HL-60 (cell line): ENCODE measurements around the gene RALGPS2.

ENCODE experiments used
- DNase-seq, 2 experiments: peaks; one replicate each; pipeline ENCODE4 v3.0.0-alpha.2; 2010 to 2020; ENCODE audit warnings: low read depth in 1 of 2, low spot score in 1 of 2
- H3K27ac ChIP-seq: fragments of 250-450 bp; sonication (Bioruptor Pico); replicated peaks from 2 replicates; pipeline ENCODE4 v1.5.1; 2020; ENCODE audit warnings: mild to moderate bottlenecking, moderate library complexity
- H3K27me3 ChIP-seq: fragments of 250-450 bp; sonication (Bioruptor Pico); 2 replicates; pipeline ENCODE4 v1.5.1; 2021; ENCODE audit warnings: mild to moderate bottlenecking, moderate library complexity; ENCODE audit not compliant: insufficient read depth, poor library complexity, severe bottlenecking
- H3K4me3 ChIP-seq: replicated peaks from 2 replicates; pipeline ENCODE4 v1.5.1; 2011; ENCODE audit warnings: mild to moderate bottlenecking, control low read depth, low read length; ENCODE audit not compliant: insufficient read depth
- GABPA ChIP-seq: IDR thresholded peaks from 2 replicates; pipeline ENCODE4 v1.6.1; 2012; ENCODE audit warnings: low read depth
- POLR2AphosphoS5 ChIP-seq: IDR thresholded peaks from 2 replicates; pipeline ENCODE4 v1.6.1; 2012; ENCODE audit warnings: low read depth
- SPI1 ChIP-seq: IDR thresholded peaks from 2 replicates; pipeline ENCODE4 v1.6.1; 2012; ENCODE audit warnings: low read depth, mild to moderate bottlenecking, borderline replicate concordance
- TF ChIP-seq, protein P1 (sequence below): IDR thresholded peaks from one replicate; pipeline ENCODE4 v1.5.1; 2011; ENCODE audit warnings: low read length, control low read depth, inconsistent platforms; ENCODE audit not compliant: insufficient read depth
- TF ChIP-seq, protein P2 (sequence below): IDR thresholded peaks from 2 replicates; pipeline ENCODE4 v1.6.1; 2012; ENCODE audit warnings: low read depth; ENCODE audit not compliant: insufficient replicate concordance

RALGPS2 gene

DNA sequence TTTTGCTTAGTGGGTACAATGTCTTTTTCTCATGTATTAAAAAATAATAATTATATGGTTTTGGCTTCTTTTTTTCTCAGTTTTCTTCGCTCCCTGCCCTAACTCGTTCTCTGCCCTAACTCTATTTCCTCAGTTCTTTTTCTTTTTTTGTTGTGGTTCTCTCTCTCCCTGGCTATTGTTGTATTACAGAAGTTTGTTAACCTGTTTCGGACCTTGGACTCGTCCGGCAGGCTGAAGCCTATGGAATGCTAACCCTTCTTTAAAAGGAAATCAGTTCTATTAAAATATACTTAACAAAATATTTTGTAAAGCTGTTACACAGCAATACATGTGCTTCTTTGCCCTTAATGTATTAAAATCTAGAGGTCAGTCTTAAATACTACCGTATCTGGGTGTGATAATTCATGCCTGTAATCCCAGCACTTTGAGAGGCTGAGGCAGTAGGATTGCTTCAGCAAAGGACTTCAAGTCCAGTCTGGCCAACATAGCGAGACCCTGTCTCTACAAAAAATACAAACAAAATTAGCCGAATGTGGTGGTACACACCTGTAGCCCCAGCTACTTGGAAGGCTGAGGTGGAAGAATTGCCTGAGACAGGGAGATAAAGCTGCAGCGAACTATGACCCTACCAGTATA, 81.7 kb downstream of the RALGPS2 start:
- Histone ChIP-seq H3K27me3 (no peaks in the 10 kb centered on the region), H3K27ac (no peak overlapping the region), H3K4me3 (no peak overlapping the region)
- no peak for DNase-seq
- TF ChIP-seq, protein P1, sequence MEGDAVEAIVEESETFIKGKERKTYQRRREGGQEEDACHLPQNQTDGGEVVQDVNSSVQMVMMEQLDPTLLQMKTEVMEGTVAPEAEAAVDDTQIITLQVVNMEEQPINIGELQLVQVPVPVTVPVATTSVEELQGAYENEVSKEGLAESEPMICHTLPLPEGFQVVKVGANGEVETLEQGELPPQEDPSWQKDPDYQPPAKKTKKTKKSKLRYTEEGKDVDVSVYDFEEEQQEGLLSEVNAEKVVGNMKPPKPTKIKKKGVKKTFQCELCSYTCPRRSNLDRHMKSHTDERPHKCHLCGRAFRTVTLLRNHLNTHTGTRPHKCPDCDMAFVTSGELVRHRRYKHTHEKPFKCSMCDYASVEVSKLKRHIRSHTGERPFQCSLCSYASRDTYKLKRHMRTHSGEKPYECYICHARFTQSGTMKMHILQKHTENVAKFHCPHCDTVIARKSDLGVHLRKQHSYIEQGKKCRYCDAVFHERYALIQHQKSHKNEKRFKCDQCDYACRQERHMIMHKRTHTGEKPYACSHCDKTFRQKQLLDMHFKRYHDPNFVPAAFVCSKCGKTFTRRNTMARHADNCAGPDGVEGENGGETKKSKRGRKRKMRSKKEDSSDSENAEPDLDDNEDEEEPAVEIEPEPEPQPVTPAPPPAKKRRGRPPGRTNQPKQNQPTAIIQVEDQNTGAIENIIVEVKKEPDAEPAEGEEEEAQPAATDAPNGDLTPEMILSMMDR, result no peak
- TF ChIP-seq POLR2AphosphoS5 (no peak), SPI1 (no peak), GABPA (no peak)
- TF ChIP-seq, protein P2, sequence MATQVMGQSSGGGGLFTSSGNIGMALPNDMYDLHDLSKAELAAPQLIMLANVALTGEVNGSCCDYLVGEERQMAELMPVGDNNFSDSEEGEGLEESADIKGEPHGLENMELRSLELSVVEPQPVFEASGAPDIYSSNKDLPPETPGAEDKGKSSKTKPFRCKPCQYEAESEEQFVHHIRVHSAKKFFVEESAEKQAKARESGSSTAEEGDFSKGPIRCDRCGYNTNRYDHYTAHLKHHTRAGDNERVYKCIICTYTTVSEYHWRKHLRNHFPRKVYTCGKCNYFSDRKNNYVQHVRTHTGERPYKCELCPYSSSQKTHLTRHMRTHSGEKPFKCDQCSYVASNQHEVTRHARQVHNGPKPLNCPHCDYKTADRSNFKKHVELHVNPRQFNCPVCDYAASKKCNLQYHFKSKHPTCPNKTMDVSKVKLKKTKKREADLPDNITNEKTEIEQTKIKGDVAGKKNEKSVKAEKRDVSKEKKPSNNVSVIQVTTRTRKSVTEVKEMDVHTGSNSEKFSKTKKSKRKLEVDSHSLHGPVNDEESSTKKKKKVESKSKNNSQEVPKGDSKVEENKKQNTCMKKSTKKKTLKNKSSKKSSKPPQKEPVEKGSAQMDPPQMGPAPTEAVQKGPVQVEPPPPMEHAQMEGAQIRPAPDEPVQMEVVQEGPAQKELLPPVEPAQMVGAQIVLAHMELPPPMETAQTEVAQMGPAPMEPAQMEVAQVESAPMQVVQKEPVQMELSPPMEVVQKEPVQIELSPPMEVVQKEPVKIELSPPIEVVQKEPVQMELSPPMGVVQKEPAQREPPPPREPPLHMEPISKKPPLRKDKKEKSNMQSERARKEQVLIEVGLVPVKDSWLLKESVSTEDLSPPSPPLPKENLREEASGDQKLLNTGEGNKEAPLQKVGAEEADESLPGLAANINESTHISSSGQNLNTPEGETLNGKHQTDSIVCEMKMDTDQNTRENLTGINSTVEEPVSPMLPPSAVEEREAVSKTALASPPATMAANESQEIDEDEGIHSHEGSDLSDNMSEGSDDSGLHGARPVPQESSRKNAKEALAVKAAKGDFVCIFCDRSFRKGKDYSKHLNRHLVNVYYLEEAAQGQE, result no peak

DNA sequence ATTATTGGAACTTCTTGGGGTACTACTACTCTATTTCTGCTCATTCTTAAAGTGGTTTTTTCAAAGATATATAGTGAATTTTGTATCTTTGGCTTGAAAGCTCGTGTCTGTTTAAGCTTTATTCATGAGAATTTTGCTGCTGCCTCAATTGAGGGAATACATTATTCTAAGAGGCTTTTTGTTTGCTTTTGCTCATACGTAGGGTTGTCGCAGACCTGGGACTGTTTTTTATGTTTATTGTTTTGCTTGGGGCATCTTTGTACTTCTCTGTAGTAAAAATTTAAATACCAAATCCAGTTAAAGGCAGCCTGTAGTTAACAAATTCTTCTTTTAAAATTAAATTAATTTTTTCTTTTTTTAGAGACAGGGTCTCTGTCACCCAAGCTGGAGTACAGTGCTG, 83.5 kb downstream of the RALGPS2 start:
- no peak for DNase-seq
- TF ChIP-seq GABPA (no peak), SPI1 (no peak), POLR2AphosphoS5 (no peak)
- TF ChIP-seq, protein P2, result no peak
- TF ChIP-seq, protein P1, result no peak
- H3K27me3 ChIP-seq, result no peaks in the 10 kb centered on the region
- H3K27ac ChIP-seq, result no peak overlapping the region
- no peak overlapping the region for H3K4me3 ChIP-seq

DNA sequence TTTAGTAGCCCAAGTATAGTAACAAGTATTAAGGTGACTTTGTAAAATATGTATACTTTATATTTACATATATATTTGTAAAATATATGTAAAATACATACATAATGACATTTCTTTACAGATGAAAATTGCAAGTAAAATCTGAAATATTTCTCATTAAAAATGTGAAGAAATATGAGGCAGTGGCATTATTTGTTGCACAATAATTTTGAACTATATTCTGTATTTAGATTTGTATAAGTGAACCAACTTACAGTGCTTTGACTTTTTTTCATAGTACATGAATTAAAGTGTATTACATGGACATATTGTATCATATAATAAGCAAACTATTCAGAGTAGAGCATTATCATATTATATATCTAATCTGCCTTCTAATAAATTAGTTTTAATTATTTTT, 85.5 kb downstream of the RALGPS2 start:
- H3K27me3 ChIP-seq, result no peaks in the 10 kb centered on the region
- TF ChIP-seq GABPA, result no peak
- TF ChIP-seq, protein P2, result no peak
- TF ChIP-seq POLR2AphosphoS5, result no peak
- DNase-seq, result no peak

More for the DNA sequence above, 85.5 kb downstream of the RALGPS2 start:
- H3K4me3 ChIP-seq, result no peak overlapping the region
- no peak overlapping the region for H3K27ac ChIP-seq
